Measurements from ENCODE around the gene HNRNPDL.
"Not testable (repeated sequence)": the region's sequence is repeated elsewhere in the genome, so short reads cannot be mapped to it uniquely, and the experiment has no call there.

- not testable (repeated sequence) for TF ChIP-seq CTCF, POLR2A (IDR thresholded peaks at IDR 0.05)
Observed at GRCh38 chr4:82386312-82386711, 44.0 kb downstream of the HNRNPDL start.
